ENCODE data around the gene GOSR2.

DNA sequence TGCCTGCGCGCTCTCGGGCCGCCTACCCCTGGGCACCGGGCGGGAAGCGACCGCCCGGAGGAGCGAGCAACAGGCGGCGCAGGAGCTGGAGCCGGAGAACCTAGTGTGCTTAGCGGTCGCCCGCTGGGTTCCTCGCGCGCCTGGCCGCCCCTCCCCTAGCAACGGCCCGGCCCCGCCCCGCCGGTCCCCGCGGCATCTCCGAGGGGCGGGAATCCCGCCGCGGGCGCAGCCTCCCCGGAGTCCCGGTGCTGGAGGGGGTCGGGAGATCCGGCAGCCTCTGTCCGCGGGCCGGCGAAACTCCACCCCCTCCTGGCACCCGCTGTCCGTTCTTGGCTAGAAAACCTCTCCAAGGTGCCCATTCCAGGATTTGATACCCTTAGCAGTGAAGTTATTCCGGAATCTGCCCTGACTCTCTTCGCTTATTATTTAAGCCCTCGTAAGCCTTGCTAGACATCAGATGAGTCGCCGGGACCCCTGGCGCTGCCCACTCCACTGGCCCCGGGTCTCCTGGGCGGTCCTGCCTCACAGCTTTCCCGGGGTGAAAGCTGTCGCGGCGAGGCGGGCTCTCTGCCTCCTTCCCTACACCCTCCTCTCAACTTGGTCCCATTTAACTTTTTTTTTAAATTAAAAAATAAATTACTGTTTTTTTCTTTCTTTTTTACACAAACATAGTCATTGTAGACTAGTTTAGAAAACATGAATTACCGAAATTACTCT is 56.3 kb downstream of the GOSR2 start, which contains the start of gene RPRML:
- TF ChIP-seq, protein P1, sequence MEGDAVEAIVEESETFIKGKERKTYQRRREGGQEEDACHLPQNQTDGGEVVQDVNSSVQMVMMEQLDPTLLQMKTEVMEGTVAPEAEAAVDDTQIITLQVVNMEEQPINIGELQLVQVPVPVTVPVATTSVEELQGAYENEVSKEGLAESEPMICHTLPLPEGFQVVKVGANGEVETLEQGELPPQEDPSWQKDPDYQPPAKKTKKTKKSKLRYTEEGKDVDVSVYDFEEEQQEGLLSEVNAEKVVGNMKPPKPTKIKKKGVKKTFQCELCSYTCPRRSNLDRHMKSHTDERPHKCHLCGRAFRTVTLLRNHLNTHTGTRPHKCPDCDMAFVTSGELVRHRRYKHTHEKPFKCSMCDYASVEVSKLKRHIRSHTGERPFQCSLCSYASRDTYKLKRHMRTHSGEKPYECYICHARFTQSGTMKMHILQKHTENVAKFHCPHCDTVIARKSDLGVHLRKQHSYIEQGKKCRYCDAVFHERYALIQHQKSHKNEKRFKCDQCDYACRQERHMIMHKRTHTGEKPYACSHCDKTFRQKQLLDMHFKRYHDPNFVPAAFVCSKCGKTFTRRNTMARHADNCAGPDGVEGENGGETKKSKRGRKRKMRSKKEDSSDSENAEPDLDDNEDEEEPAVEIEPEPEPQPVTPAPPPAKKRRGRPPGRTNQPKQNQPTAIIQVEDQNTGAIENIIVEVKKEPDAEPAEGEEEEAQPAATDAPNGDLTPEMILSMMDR (IDR thresholded peaks at IDR 0.05) = no peak
- TF ChIP-seq RXRA (IDR thresholded peaks at IDR 0.05; ENCODE audit: borderline replicate concordance, low read depth) = no peak
- TF ChIP-seq YY1 (IDR thresholded peaks at IDR 0.05; ENCODE audit: low read depth) = no peak
- TF ChIP-seq EZH2phosphoT487 (IDR thresholded peaks at IDR 0.05; ENCODE audit: borderline replicate concordance, low read depth) = no peak
- no peak for TF ChIP-seq MXI1 (IDR thresholded peaks at IDR 0.05; ENCODE audit: low read depth, low read length)
- no peak for TF ChIP-seq NRF1 (IDR thresholded peaks at IDR 0.05; ENCODE audit: low read depth, low read length)
